HepG2 (cell line): Measurements from ENCODE around the gene PPP1R2C. TPM values are rescaled to one million over a fixed set of nuclear protein-coding genes. Genes with fewer than 3 reads are reported as not detected.

ENCODE experiments used
- ATAC-seq: fragments of 200-7000 bp; cut with Tn5 transposase; 3 replicates; pipeline ENCODE4 v1.9.1; 2020; ENCODE audit warnings: mild to moderate bottlenecking, moderate library complexity
- BruUV-seq: library from RNA; stranded (reverse); fragments of 400-500 nt; replicated peaks from 2 replicates; lab custom pipeline; 2021; lab: Mats Ljungman, UMichigan
- CTCF ChIA-PET: fragments of 300-600 bp; formaldehyde crosslinking; extraction: SDS; loops from one replicate; lab custom pipeline; 2021; ENCODE audit warnings: low total read pairs, inconsistent platforms, low intra/inter-chr PET ratio; lab: Yijun Ruan, JAX
- POLR2A ChIA-PET: fragments of 350-600 bp; sonication (Branson Sonifier 250); formaldehyde crosslinking; loops from one replicate; lab custom pipeline; 2020; ENCODE audit warnings: antibody characterized with exemption, inconsistent platforms; lab: Yijun Ruan, JAX
- DNase-seq: peaks from one replicate; pipeline ENCODE4 v3.0.0-alpha.2; 2015; ENCODE audit warnings: low spot score
- FAIRE-seq: peaks from 3 replicates; lab custom pipeline; 2011; peaks lifted over from hg19 to GRCh38; lab: Jason Lieb, UNC
- H2AFZ ChIP-seq: one replicate; pipeline ENCODE4 v1.6.1; 2011; ENCODE audit warnings: low read length, inconsistent platforms
- H3K27ac ChIP-seq: fragments of 300-600 bp; 3 replicates; pipeline ENCODE4 v1.8.0; 2011; ENCODE audit warnings: mixed run types, mild to moderate bottlenecking, mixed read lengths, low read length, inconsistent platforms; ENCODE audit not compliant: insufficient read depth; ENCODE audit errors: extremely low read length
- H3K27me3 ChIP-seq, 2 experiments: fragments of 200-600 bp in 1 of 2; 2 replicates in 1 of 2; 3 replicates in 1 of 2; pipeline versions ENCODE4 v1.6.0 to v1.8.0; 2011; ENCODE audit warnings: low read length in 2 of 2, mild to moderate bottlenecking in 2 of 2, moderate library complexity in 2 of 2, inconsistent platforms in 1 of 2; ENCODE audit not compliant: insufficient read depth in 2 of 2, control insufficient read depth in 1 of 2
- H3K36me3 ChIP-seq, 2 experiments: fragments of 200-600 bp in 1 of 2; replicated peaks in 1 of 2; 2 replicates in 1 of 2; 3 replicates in 1 of 2; pipeline versions ENCODE4 v1.5.1 to v1.8.0; 2011; ENCODE audit warnings: low read length in 2 of 2, inconsistent platforms in 1 of 2; ENCODE audit not compliant: insufficient read depth in 2 of 2, control insufficient read depth in 1 of 2
- H3K4me1 ChIP-seq: 2 replicates; pipeline ENCODE4 v1.5.1; 2012; ENCODE audit warnings: low read length, inconsistent platforms; ENCODE audit not compliant: insufficient read depth
- H3K4me2 ChIP-seq: 2 replicates; pipeline ENCODE4 v1.6.0; 2011; ENCODE audit warnings: low read depth, low read length, inconsistent platforms
- H3K4me3 ChIP-seq, 3 experiments: fragments of 200-600 bp in 1 of 3; sonication (generic), shearing (Covaris generic) in 1 of 3; replicated peaks in 1 of 3; 2 replicates each; pipeline ENCODE4 v1.5.1; 2011 to 2016; ENCODE audit warnings: low read length in 3 of 3, inconsistent platforms in 2 of 3, low read depth in 2 of 3, mild to moderate bottlenecking in 2 of 3, control low read depth in 1 of 3, mixed read lengths in 1 of 3; ENCODE audit not compliant: insufficient read depth in 1 of 3
- H3K79me2 ChIP-seq: one replicate; pipeline ENCODE4 v1.6.1; 2011; ENCODE audit warnings: low read length, inconsistent platforms; ENCODE audit not compliant: insufficient read depth
- H3K9ac ChIP-seq: 2 replicates; pipeline ENCODE4 v1.6.0; 2011; ENCODE audit warnings: mild to moderate bottlenecking, low read depth, low read length, inconsistent platforms; ENCODE audit not compliant: insufficient read depth
- H3K9me3 ChIP-seq: 2 replicates; pipeline ENCODE4 v1.5.1; 2012; ENCODE audit warnings: mild to moderate bottlenecking, low read length
- H4K20me1 ChIP-seq: 2 replicates; pipeline ENCODE4 v1.6.0; 2011; ENCODE audit warnings: inconsistent platforms, mild to moderate bottlenecking, low read length, moderate library complexity; ENCODE audit not compliant: insufficient read depth
- PATZ1 ChIP-seq: sonication (generic); formaldehyde crosslinking; IDR thresholded peaks from 2 replicates; pipeline ENCODE4 v1.4.0; 2020; ENCODE audit warnings: missing genetic modification reagents
- ZFP36L2 ChIP-seq: sonication (generic); formaldehyde crosslinking; IDR thresholded peaks from 2 replicates; pipeline ENCODE4 v1.4.0; 2020; ENCODE audit warnings: missing genetic modification reagents
- ZSCAN12 ChIP-seq: sonication (generic); formaldehyde crosslinking; IDR thresholded peaks from 2 replicates; pipeline ENCODE4 v1.9.0; 2021; ENCODE audit warnings: mild to moderate bottlenecking, missing genetic modification reagents
- WGBS: methylation state at CpG from one replicate; pipeline ENCODE4 v1.1.6; 2017; ENCODE audit warnings: low lambda C conversion rate; 5-methylcytosine and 5-hydroxymethylcytosine counted together
- in situ Hi-C: cut with HindIII; loops from 2 replicates; pipeline ENCODE4 v1.10.0; 2017; ENCODE audit warnings: low pct_unique_long_range_greater_than_20kb; ENCODE audit not compliant: extremely low pct_ligation_motif_present
- intact Hi-C: fragments of 100-400 bp; cut with micrococcal nuclease; formaldehyde crosslinking; loops from one replicate; pipeline ENCODE4 v1.10.0; 2022; ENCODE audit not compliant: unreplicated experiment
- polyA plus RNA-seq, 8 experiments: library from polyadenylated mRNA; depleted of rRNA in 3 of 8; stranded (reverse) in 7 of 8; unstranded in 1 of 8; fragments of >200 nt; fragmentation: Illumina TruSeq in 4 of 8; extraction: Trizol in 4 of 8; gene quantifications; 2 replicates each; pipeline versions ENCODE4 v1.2.1 to v1.2.3, GENCODE V29; 2011 to 2016; ENCODE audit warnings: low read depth in 4 of 8, missing spikeins in 1 of 8, mixed read lengths in 1 of 8; ENCODE audit not compliant: insufficient read depth in 1 of 8
- total RNA-seq, 5 experiments: library from RNA; depleted of rRNA; stranded (reverse); fragments of >200 nt; fragmentation: Illumina TruSeq; extraction: Trizol; gene quantifications; 2 replicates each; pipeline ENCODE4 v1.2.3, GENCODE V29; 2016; ENCODE audit warnings: low read depth in 1 of 5
- TF ChIP-seq, protein P1 (sequence below): sonication (generic); IDR thresholded peaks from 2 replicates; pipeline ENCODE4 v1.6.1; 2016; ENCODE audit warnings: low read depth, borderline replicate concordance
- TF ChIP-seq, protein P2 (sequence below): sonication (generic); formaldehyde crosslinking; IDR thresholded peaks from 2 replicates; pipeline ENCODE4 v1.5.1; 2020; ENCODE audit warnings: mild to moderate bottlenecking, moderate library complexity, missing genetic modification reagents
- TF ChIP-seq, protein P3 (sequence below): sonication (generic); formaldehyde crosslinking; IDR thresholded peaks from 2 replicates; pipeline ENCODE4 v1.5.1; 2020; ENCODE audit warnings: mild to moderate bottlenecking, missing genetic modification reagents, borderline replicate concordance

PPP1R2C gene
- total and polyA plus RNA-seq, 2 of the 13 experiments (the other 11 are each of a cell fraction or from before 2014, with no cell fraction given) = not detected

DNA sequence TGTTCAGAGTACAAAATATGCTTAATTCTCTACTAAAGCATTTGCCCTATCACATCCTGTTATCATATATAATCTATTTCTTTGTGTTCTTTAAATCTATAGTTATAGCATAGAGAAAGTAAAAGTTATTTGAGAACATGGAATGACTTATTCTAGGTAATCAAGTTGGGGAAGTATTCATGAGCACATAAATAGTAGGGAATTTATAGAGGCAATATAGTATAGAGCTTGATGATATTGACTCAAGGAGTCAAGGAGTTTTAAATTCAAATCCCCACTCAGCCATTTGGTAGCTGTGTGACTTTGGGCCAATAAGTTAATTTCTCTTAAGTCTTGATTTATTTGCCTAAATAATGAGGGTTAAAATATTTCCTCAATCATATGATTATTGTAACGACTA lies 37.5 kb downstream of the PPP1R2C start:
- Histone ChIP-seq H3K36me3 (no peaks in the 10 kb centered on the region), H3K4me2 (no peak overlapping the region), H3K79me2 (no peaks in the 10 kb centered on the region), H3K4me1 (no peaks in the 10 kb centered on the region), H3K4me3 (no peak overlapping the region), H4K20me1 (no peaks in the 10 kb centered on the region), H3K9ac (no peak overlapping the region), H3K9me3 (no peaks in the 10 kb centered on the region), H2AFZ (no peak overlapping the region), H3K27me3 (no peaks in the 10 kb centered on the region), H3K27ac (no peak overlapping the region)
- CTCF ChIA-PET = no interaction called here
- no TSS peak for BruUV-seq
- in situ Hi-C loops = no loop called here
- POLR2A ChIA-PET = no interaction called here
- ATAC-seq (no peak), FAIRE-seq (no peak), DNase-seq (no peak)
- TF ChIP-seq ZSCAN12 = no peak
- TF ChIP-seq, protein P1, sequence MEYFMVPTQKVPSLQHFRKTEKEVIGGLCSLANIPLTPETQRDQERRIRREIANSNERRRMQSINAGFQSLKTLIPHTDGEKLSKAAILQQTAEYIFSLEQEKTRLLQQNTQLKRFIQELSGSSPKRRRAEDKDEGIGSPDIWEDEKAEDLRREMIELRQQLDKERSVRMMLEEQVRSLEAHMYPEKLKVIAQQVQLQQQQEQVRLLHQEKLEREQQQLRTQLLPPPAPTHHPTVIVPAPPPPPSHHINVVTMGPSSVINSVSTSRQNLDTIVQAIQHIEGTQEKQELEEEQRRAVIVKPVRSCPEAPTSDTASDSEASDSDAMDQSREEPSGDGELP = no peak
- intact Hi-C loops = no loop called here
- 0% methylated on average over 1 of the region's 1 CpG for WGBS

GRCh38 chrX:42739741-42740140 lies 38.2 kb downstream of the PPP1R2C start:
- Histone ChIP-seq H3K27ac (no peak overlapping the region), H3K4me2 (no peak overlapping the region), H3K27me3 (no peaks in the 10 kb centered on the region), H4K20me1 (no peaks in the 10 kb centered on the region), H3K79me2 (no peaks in the 10 kb centered on the region), H3K9ac (no peak overlapping the region), H3K36me3 (no peaks in the 10 kb centered on the region), H2AFZ (no peak overlapping the region), H3K4me3 (no peak overlapping the region), H3K9me3 (no peaks in the 10 kb centered on the region), H3K4me1 (no peaks in the 10 kb centered on the region)
- intact Hi-C loops = no loop called here
- TF ChIP-seq PATZ1 (no peak), ZFP36L2 (CRISPR knock-in tag) (no peak)
- TF ChIP-seq, protein P2, sequence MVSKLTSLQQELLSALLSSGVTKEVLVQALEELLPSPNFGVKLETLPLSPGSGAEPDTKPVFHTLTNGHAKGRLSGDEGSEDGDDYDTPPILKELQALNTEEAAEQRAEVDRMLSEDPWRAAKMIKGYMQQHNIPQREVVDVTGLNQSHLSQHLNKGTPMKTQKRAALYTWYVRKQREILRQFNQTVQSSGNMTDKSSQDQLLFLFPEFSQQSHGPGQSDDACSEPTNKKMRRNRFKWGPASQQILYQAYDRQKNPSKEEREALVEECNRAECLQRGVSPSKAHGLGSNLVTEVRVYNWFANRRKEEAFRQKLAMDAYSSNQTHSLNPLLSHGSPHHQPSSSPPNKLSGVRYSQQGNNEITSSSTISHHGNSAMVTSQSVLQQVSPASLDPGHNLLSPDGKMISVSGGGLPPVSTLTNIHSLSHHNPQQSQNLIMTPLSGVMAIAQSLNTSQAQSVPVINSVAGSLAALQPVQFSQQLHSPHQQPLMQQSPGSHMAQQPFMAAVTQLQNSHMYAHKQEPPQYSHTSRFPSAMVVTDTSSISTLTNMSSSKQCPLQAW (CRISPR knock-in tag) = no peak
- TF ChIP-seq, protein P3, sequence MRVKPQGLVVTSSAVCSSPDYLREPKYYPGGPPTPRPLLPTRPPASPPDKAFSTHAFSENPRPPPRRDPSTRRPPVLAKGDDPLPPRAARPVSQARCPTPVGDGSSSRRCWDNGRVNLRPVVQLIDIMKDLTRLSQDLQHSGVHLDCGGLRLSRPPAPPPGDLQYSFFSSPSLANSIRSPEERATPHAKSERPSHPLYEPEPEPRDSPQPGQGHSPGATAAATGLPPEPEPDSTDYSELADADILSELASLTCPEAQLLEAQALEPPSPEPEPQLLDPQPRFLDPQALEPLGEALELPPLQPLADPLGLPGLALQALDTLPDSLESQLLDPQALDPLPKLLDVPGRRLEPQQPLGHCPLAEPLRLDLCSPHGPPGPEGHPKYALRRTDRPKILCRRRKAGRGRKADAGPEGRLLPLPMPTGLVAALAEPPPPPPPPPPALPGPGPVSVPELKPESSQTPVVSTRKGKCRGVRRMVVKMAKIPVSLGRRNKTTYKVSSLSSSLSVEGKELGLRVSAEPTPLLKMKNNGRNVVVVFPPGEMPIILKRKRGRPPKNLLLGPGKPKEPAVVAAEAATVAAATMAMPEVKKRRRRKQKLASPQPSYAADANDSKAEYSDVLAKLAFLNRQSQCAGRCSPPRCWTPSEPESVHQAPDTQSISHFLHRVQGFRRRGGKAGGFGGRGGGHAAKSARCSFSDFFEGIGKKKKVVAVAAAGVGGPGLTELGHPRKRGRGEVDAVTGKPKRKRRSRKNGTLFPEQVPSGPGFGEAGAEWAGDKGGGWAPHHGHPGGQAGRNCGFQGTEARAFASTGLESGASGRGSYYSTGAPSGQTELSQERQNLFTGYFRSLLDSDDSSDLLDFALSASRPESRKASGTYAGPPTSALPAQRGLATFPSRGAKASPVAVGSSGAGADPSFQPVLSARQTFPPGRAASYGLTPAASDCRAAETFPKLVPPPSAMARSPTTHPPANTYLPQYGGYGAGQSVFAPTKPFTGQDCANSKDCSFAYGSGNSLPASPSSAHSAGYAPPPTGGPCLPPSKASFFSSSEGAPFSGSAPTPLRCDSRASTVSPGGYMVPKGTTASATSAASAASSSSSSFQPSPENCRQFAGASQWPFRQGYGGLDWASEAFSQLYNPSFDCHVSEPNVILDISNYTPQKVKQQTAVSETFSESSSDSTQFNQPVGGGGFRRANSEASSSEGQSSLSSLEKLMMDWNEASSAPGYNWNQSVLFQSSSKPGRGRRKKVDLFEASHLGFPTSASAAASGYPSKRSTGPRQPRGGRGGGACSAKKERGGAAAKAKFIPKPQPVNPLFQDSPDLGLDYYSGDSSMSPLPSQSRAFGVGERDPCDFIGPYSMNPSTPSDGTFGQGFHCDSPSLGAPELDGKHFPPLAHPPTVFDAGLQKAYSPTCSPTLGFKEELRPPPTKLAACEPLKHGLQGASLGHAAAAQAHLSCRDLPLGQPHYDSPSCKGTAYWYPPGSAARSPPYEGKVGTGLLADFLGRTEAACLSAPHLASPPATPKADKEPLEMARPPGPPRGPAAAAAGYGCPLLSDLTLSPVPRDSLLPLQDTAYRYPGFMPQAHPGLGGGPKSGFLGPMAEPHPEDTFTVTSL (CRISPR knock-in tag) = no peak
- ATAC-seq (no peak), FAIRE-seq (no peak), DNase-seq (no peak)
- POLR2A ChIA-PET = no interaction called here
- CTCF ChIA-PET = no interaction called here
- 0% methylated on average over 1 of the region's 1 CpG for WGBS
- in situ Hi-C loops = no loop called here
- BruUV-seq = no TSS peak
